ENCODE results near the gene ARHGAP22.

DNA sequence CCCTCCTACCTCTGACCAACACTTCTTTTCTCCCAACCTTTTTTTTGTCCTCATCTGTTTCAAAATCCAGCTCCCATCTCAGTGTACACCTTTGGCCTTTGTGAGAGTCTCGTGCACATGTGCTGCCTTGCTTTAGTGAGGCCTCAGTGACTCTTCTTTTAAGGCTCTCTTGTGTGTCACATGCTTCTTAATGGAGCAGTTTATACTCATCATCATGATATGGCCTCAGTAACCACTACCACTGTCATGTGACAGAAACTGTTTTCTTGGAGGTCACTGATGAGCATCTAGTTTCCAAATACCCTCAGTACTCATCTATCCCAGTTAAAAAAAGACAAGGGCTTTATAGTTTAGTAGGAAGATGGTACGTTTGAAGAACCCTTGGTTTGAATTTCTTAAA lies 8.1 kb upstream of the ARHGAP22 start:
- TF ChIP-seq POLR2AphosphoS5 (IDR thresholded peaks at IDR 0.05; ENCODE audit: low read depth, low read length) (no peak), TAF1 (IDR thresholded peaks at IDR 0.05; ENCODE audit: borderline replicate concordance, insufficient read depth, low read length) (no peak)

Measured in PFSK-1 (cell line).